HG02642 (cell line): ENCODE measurements around the gene TSPAN5.

ENCODE experiments used
- ATAC-seq: cut with Tn5 transposase; IDR thresholded peaks from one replicate; pipeline ENCODE4 v1.9.1; 2021; ENCODE audit warnings: mild to moderate bottlenecking; ENCODE audit not compliant: unreplicated experiment, poor library complexity

Gene TSPAN5

GRCh38 chr4:98605216-98605615 lies 53.2 kb downstream of the TSPAN5 start:
- ATAC-seq: no peak

GRCh38 chr4:98604723-98605122 lies 53.7 kb downstream of the TSPAN5 start:
- no peak for ATAC-seq

GRCh38 chr4:98603683-98604521 lies 54.5 kb downstream of the TSPAN5 start:
- ATAC-seq: no peak

GRCh38 chr4:98602270-98602669 lies 56.1 kb downstream of the TSPAN5 start:
- ATAC-seq: peak; percentile 67

GRCh38 chr4:98601708-98602107 lies 56.7 kb downstream of the TSPAN5 start:
- ATAC-seq: peak; percentile 76

- no peak for ATAC-seq
Observed at GRCh38 chr4:98599617-98600205, 58.7 kb downstream of the TSPAN5 start.

GRCh38 chr4:98586962-98587354 lies 71.5 kb downstream of the TSPAN5 start:
- ATAC-seq: no peak

- ATAC-seq: no peak
Observed at GRCh38 chr4:98586291-98586961, 72.0 kb downstream of the TSPAN5 start.

- no peak for ATAC-seq
Observed at GRCh38 chr4:98585596-98585995, 72.8 kb downstream of the TSPAN5 start.

GRCh38 chr4:98584265-98584664 lies 74.1 kb downstream of the TSPAN5 start:
- ATAC-seq: no peak

GRCh38 chr4:98583265-98583664 lies 75.1 kb downstream of the TSPAN5 start:
- ATAC-seq: no peak

- no peak for ATAC-seq
Observed at GRCh38 chr4:98581126-98581525, 77.3 kb downstream of the TSPAN5 start.

- no peak for ATAC-seq
Observed at GRCh38 chr4:98577956-98578355, 80.5 kb downstream of the TSPAN5 start.

- no peak for ATAC-seq
Observed at GRCh38 chr4:98574816-98575215, 83.6 kb downstream of the TSPAN5 start.

GRCh38 chr4:98573791-98574190 lies 84.6 kb downstream of the TSPAN5 start:
- no peak for ATAC-seq

- ATAC-seq: no peak
Observed at GRCh38 chr4:98572697-98573096, 85.7 kb downstream of the TSPAN5 start.

- ATAC-seq: no peak
Observed at GRCh38 chr4:98571161-98571786, 87.1 kb downstream of the TSPAN5 start.

- ATAC-seq: no peak
Observed at GRCh38 chr4:98570151-98570797, 88.1 kb downstream of the TSPAN5 start.

- no peak for ATAC-seq
Observed at GRCh38 chr4:98568941-98569663, 89.3 kb downstream of the TSPAN5 start.

- ATAC-seq: no peak
Observed at GRCh38 chr4:98567611-98568010, 90.8 kb downstream of the TSPAN5 start.
